Lower lobe of right lung (tissue), 2 donors: Measurements from ENCODE around the gene EGFL8. TPM values are rescaled to one million over a fixed set of nuclear protein-coding genes. Genes with fewer than 3 reads are reported as not detected.

Source experiments
- ATAC-seq, 2 donors: fragments of 200-7000 bp; cut with Tn5 transposase; one replicate each; pipeline ENCODE4 v1.9.1; 2020 to 2022; ENCODE audit warnings: mild to moderate bottlenecking in 2 of 2, moderate library complexity in 2 of 2
- DNase-seq: peaks from one replicate; pipeline ENCODE4 v3.0.0-alpha.2; 2020
- H3K27ac ChIP-seq: fragments of 200-600 bp; one replicate; pipeline ENCODE4 v1.8.0; 2022
- H3K27me3 ChIP-seq: fragments of 200-600 bp; one replicate; pipeline ENCODE4 v1.8.0; 2022; ENCODE audit warnings: low read depth
- H3K36me3 ChIP-seq: fragments of 200-600 bp; one replicate; pipeline ENCODE4 v1.8.0; 2022; ENCODE audit warnings: mild to moderate bottlenecking
- H3K4me1 ChIP-seq: fragments of 200-600 bp; one replicate; pipeline ENCODE4 v1.8.0; 2022
- H3K4me3 ChIP-seq: fragments of 200-600 bp; one replicate; pipeline ENCODE4 v1.8.0; 2022; ENCODE audit warnings: mild to moderate bottlenecking
- H3K9me3 ChIP-seq: fragments of 200-600 bp; one replicate; pipeline ENCODE4 v1.8.0; 2022
- intact Hi-C: fragments of 100-400 bp; cut with DNase I; formaldehyde crosslinking; loops from one replicate; pipeline ENCODE4 v1.11.0; 2022
- total RNA-seq: library from RNA; stranded (reverse); fragmentation: NEBNext Ultra II Directional; extraction: Animal tissue kit (Norgen Biotek cat#: 25700); gene quantifications from one replicate; pipeline ENCODE4 v1.2.1, GENCODE V29; 2021
- TF ChIP-seq, protein P1 (sequence below): fragments of 200-600 bp; IDR thresholded peaks from one replicate; pipeline ENCODE4 v1.8.0; 2022; ENCODE audit warnings: antibody characterized with exemption, mild to moderate bottlenecking
- donor health status: DM: no; HTN: yes; CAD: no; lungs with severe emphysema.

The EGFL8 gene
- total RNA-seq, 1 donor from 2014 or later, result 13.4 TPM

DNA sequence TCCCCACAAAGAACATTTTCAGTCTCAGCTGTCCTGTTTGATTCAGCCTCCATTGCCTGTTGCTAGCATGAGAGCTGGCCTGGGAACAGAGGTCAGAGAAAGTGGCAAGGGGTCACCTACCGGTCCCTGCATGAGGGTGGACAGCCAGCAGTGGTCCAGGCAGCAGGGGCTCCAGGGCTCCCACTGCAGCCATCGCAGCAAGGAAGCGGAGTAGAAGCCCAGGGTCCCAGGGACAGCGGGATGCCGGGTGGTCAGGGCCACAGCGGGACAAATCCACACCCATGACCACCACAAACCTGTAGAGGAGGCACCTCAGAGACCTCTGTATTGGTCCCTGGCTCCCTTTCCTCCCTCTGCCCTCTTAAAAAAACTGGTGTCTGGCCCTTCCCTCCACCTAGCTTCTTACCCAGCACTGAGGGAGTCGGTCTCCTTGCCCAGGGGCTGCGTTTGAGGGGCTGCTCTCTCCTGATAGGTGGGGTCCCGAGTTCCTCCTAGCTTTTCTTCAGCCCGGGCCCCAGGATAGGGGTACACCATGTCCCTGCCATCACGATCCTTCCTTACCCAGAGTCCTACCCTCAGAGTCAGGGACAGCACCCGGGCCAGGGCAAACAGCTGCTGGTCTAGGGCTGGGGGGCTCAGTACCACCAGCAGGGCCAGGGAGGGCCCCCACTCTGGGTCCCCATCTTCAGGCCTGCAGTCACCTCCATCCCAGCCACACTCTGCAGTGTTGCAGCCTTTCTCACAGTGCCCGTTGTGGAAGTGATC, 36.5 kb downstream of the EGFL8 start:
- Histone ChIP-seq H3K36me3 (peaks cover 18% of the 10 kb centered on the region), H3K9me3 (no peaks in the 10 kb centered on the region), H3K4me3 (no peak overlapping the region), H3K4me1 (peaks cover 11% of the 10 kb centered on the region), H3K27ac (no peak overlapping the region), H3K27me3 (peaks cover 4% of the 10 kb centered on the region)
- DNase-seq (no peak), ATAC-seq (no peak)
- TF ChIP-seq, protein P1, sequence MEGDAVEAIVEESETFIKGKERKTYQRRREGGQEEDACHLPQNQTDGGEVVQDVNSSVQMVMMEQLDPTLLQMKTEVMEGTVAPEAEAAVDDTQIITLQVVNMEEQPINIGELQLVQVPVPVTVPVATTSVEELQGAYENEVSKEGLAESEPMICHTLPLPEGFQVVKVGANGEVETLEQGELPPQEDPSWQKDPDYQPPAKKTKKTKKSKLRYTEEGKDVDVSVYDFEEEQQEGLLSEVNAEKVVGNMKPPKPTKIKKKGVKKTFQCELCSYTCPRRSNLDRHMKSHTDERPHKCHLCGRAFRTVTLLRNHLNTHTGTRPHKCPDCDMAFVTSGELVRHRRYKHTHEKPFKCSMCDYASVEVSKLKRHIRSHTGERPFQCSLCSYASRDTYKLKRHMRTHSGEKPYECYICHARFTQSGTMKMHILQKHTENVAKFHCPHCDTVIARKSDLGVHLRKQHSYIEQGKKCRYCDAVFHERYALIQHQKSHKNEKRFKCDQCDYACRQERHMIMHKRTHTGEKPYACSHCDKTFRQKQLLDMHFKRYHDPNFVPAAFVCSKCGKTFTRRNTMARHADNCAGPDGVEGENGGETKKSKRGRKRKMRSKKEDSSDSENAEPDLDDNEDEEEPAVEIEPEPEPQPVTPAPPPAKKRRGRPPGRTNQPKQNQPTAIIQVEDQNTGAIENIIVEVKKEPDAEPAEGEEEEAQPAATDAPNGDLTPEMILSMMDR, result no peak
- intact Hi-C loops, result no loop called here

DNA sequence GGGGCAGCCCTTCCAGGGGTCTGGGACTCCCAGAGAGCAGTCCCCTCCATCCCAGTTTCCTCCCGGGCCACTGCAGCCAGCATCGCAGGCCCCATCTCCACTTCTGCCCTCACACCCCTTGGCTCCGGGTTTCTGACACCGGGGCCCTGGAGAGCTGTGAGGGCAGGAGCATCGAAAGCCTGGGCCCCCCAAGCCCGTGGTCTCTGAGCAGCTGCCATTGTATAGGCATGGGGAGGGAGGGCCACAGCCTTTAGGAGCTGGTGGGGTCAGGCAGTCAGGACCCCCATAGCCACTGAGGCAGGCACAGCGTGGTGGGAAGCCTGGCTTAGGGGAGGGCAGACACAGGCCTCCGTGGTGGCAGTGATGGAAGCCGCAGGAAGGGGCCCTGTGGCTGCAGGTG, 37.8 kb downstream of the EGFL8 start:
- no peak overlapping the region for H3K4me3 ChIP-seq
- no peak for DNase-seq
- peaks cover 4% of the 10 kb centered on the region for H3K27me3 ChIP-seq
- TF ChIP-seq, protein P1, result no peak
- intact Hi-C loops, result no loop called here
- H3K9me3 ChIP-seq, result no peaks in the 10 kb centered on the region
- no peak overlapping the region for H3K27ac ChIP-seq
- no peak for ATAC-seq
- H3K4me1 ChIP-seq, result peaks cover 5% of the 10 kb centered on the region
- H3K36me3 ChIP-seq, result peaks cover 18% of the 10 kb centered on the region

DNA sequence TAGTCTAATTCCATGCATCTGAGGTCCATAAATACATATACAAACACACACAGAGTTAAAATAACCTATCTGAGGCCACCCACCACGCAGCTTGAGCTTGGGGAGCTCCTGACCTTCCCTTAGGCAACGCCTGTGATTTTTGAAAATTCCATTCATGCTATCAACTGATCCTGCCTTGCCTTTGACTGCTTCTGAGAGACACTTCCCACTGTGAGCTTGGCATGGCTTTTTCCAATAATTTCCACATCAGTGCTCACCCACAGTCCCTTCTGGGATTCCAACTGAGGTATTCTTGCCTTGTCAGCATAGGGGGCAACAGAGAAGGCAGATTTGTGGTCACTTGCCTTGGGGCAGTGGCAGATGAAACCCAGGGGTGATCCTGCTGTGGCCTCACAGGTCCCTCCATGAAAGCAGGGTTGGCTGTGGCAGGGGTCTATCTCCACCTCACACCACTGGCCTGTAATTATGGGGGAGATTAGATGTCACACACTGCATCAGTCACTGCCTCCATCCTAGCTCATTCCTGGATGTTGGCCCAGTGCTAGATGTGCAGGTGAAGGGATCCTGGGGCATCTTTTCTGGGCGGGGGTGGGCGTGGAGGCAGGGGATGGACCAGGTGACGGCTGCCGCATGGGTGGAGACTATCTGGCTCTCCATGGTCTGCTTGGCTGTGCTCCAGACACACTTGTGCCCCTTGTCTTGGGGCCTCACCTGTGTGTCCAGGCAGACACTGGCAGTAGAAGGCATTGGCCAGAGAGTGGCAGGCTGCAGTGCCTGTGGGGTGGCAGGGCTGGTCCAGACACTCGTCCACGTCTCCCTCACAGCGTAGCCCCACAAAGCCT, 39.3 kb downstream of the EGFL8 start:
- ATAC-seq (no peak), DNase-seq (no peak)
- Histone ChIP-seq H3K4me1 (no peaks in the 10 kb centered on the region), H3K36me3 (peaks cover 22% of the 10 kb centered on the region), H3K27ac (no peak overlapping the region), H3K27me3 (peaks cover 4% of the 10 kb centered on the region), H3K4me3 (no peak overlapping the region), H3K9me3 (no peaks in the 10 kb centered on the region)
- intact Hi-C loops, result no loop called here
- TF ChIP-seq, protein P1, result no peak

DNA sequence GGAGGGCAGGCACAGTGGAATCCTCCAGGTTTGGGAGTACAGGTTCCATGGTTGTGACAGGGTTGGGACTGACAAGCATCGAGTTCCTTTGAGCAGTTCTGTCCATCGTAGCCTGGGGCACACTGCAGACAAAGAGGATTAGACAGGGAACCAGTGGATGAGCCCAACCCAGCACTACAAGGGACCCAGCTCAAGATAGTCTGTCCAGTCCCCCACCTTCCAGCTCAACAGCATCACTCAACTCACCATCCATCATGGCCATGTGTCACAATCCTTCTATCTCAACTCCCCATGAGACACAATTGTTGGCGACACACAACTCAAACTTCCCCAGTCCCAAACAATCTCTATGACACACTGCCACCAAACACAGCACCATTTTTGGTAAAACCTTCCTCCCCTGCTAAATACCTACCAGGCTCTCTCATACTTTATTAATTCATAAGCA, 39.9 kb downstream of the EGFL8 start:
- H3K9me3 ChIP-seq, result no peaks in the 10 kb centered on the region
- intact Hi-C loops, result no loop called here
- no peaks in the 10 kb centered on the region for H3K4me1 ChIP-seq
- peaks cover 4% of the 10 kb centered on the region for H3K27me3 ChIP-seq
- H3K4me3 ChIP-seq, result no peak overlapping the region
- H3K36me3 ChIP-seq, result peaks cover 23% of the 10 kb centered on the region
- ATAC-seq (no peak), DNase-seq (no peak)
- TF ChIP-seq, protein P1, result no peak
- H3K27ac ChIP-seq, result no peak overlapping the region

DNA sequence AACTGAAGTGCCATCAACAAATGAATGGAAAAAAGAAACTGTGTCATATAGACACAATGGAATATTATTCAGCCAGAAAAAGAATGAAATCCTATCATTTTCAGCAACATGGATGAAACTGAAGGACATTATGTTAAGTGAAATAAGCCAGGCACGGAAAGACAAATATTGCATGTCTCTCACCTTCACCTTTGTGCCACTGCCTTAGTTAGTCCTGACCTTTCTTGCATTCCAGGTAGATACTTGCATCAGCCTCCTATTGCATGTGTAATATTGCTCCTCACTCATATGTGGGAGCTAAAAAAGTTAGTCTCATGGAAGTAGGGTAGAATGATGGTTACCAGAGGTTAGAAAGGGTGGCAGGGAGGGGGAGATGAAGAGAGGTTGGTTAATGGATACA, 44.6 kb downstream of the EGFL8 start:
- no peak for DNase-seq
- no peak for ATAC-seq
- Histone ChIP-seq H3K4me1 (no peaks in the 10 kb centered on the region), H3K27ac (no peak overlapping the region), H3K9me3 (no peaks in the 10 kb centered on the region), H3K4me3 (no peak overlapping the region), H3K36me3 (peaks cover 19% of the 10 kb centered on the region), H3K27me3 (no peaks in the 10 kb centered on the region)
- TF ChIP-seq, protein P1, result no peak
- intact Hi-C loops, result no loop called here
